Erythroblast (primary cell): ENCODE measurements around the gene TUFT1.

ENCODE experiments used
- GATA1 ChIP-seq: IDR thresholded peaks from 2 replicates; pipeline ENCODE4 v1.6.1; 2011; ENCODE audit warnings: low read depth, mild to moderate bottlenecking, control low read depth, low read length, moderate library complexity
- POLR2A ChIP-seq: IDR thresholded peaks from 2 replicates; pipeline ENCODE4 v1.6.1; 2011; ENCODE audit warnings: mild to moderate bottlenecking, low read length

- no peak for TF ChIP-seq POLR2A
- TF ChIP-seq GATA1: no peak
Measured at GRCh38 chr1:151562661-151563060, 22.6 kb downstream of the TUFT1 start.
